ENCODE data around the gene BLVRA.
"Not testable (repeated sequence)": the region's sequence is repeated elsewhere in the genome, so short reads cannot be mapped to it uniquely, and the experiment has no call there.

GRCh38 chr7:43775255-43775654 lies 16.8 kb downstream of the BLVRA start:
- TF ChIP-seq CTCF (conservative IDR thresholded peaks at IDR 0.05; ENCODE audit: low read depth, low read length); EZH2 (IDR thresholded peaks at IDR 0.05; ENCODE audit: low read length, unreplicated experiment): not testable (repeated sequence)
